CD4-positive, alpha-beta T cell treated with Interleukin-17A for 1 hour (primary cell): ENCODE measurements around the gene PBX4.
A peak's percentile ranks its signal among the peaks of the same experiment; 100 is the strongest.
"Not testable (repeated sequence)": the region's sequence is repeated elsewhere in the genome, so short reads cannot be mapped to it uniquely, and the experiment has no call there.

Experiments
- DNase-seq: peaks from one replicate; pipeline ENCODE4 v3.0.0-alpha.2; 2020

The PBX4 gene

GRCh38 chr19:19618219-19619051, at the start of gene PBX4:
Gene PBX4 (minus strand): TSS chr19:19618687. CDS start chr19:19618629, 58 bp downstream.
- DNase-seq = peak; percentile 99

DNA sequence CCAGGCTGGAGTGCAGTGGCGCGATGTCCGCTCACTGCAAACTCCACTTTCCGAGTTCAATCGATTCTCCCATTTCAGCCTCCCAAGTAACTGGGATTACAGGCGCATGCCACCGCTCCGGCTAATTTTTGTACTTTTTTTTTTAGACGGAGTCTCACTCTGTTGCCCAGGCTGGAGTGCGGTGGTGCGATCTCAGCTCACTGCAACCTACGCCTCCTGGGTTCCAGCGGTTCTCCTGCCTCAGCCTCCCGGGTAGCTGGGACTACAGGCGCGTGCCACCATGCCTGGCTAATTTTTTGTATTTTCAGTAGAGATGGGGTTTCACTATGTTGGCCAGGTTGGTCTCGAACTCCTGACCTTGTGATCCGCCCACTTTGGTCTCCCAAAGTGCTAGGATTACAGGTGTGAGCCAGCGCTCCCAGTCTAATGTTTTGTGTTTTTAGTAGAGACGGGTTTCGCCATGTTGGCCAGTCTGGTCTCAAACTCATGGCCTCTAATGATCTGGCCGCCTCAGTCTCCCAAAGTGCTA, 47.0 kb upstream of the PBX4 start:
- DNase-seq = not testable (repeated sequence)

DNA sequence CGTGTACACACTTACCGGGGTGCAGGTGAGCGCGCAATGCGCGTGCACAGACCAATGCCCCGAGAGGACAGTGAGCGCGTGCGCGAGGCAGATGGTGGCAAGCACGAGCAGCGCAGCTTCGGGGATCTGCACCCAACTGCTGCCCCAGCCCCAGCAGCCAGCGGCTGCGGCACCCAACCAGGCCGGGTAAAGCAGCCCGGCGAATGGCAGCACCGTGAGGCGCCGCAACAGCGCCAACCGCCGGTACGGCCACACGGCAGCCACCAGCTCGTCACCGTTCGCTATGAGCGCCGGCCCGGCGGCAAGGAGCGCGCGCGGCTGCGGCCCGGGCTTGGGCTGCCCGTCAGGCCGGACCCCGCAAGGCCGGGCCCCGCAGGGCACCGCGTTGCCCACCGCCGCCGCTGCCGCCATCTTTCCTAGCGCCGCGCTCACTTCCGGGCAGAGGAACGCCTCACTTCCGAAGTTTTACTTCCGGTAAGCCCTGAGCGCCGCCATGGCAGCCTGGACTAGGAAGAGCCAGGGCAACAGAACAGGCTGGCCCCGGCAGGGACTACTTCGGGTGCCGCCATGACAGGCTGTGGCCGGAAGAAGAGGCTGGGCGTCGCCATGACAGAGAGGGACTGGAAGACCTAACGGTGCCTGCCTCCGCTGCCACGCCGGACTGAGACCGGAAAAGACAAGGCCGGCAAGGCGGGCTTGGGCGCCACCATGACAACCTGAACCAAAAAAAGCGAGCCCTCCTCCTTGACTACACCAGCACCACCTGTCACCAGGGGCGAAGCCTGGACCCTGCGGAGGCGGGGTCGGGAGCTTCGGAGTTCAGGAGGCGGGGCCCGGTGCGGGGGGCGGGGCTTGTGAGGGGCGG, 45.0 kb upstream of the PBX4 start, which contains the start of gene ATP13A1:
ATP13A1 (minus strand) TSS at position 421 of the 865 bp plus-strand sequence; CDS start at position 411, 10 bp downstream.
- DNase-seq = peak; percentile 98

DNA sequence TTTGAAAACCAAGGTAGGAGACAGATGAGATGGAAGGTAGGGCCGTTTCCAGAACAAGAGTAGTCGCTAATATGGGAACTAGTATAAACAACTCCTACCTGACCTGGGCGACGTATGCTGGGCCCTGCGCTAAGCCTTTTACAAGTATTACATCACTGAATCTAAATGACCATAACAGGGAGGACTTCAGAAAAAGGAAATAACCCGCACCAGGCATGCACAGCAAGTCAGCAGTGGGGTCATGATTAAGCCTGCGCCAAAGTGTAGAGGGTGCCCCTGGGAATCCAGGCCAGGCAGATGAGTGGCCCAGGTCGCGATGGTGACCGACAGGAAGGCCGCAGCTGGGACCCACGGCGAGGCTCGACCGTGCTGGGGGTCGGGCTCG, 44.4 kb upstream of the PBX4 start:
- no peak for DNase-seq

GRCh38 chr19:19662344-19662743, 43.9 kb upstream of the PBX4 start:
- DNase-seq = peak; percentile 13

- DNase-seq = peak; percentile 75
Measured at GRCh38 chr19:19661675-19662251, 43.3 kb upstream of the PBX4 start.

GRCh38 chr19:19661141-19661674, 42.7 kb upstream of the PBX4 start:
- DNase-seq = no peak

DNA sequence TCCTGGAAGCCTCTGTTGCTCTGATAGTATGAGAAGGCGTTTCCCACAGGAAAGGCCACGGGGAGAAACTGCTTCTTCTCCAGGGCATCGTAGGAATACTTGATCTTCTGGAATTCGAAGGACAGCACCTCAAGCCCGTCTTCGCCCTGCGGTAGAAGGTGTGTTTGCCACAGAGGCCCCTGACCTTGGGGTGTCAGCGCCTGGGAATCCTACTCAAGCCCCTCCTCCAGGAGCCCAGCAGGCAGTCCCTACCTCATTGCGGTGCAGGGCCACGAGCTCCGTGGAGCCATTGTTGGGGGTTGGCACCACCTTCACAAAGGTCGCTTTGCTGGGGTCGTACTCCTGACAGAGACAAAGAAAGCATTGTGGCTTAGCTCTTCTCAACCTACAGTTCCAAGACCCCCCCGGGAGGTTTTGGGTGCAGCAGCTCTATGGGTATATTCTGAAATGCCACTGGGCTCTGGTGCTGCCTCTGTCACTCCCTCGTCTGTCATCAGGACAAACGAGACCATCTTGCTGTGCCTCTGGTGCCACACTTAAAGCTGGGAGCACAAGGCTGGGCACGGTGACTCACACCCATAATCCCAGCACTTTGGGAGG, 41.3 kb upstream of the PBX4 start:
- no peak for DNase-seq

- DNase-seq = no peak
Measured at GRCh38 chr19:19657397-19657783, 38.9 kb upstream of the PBX4 start.

DNA sequence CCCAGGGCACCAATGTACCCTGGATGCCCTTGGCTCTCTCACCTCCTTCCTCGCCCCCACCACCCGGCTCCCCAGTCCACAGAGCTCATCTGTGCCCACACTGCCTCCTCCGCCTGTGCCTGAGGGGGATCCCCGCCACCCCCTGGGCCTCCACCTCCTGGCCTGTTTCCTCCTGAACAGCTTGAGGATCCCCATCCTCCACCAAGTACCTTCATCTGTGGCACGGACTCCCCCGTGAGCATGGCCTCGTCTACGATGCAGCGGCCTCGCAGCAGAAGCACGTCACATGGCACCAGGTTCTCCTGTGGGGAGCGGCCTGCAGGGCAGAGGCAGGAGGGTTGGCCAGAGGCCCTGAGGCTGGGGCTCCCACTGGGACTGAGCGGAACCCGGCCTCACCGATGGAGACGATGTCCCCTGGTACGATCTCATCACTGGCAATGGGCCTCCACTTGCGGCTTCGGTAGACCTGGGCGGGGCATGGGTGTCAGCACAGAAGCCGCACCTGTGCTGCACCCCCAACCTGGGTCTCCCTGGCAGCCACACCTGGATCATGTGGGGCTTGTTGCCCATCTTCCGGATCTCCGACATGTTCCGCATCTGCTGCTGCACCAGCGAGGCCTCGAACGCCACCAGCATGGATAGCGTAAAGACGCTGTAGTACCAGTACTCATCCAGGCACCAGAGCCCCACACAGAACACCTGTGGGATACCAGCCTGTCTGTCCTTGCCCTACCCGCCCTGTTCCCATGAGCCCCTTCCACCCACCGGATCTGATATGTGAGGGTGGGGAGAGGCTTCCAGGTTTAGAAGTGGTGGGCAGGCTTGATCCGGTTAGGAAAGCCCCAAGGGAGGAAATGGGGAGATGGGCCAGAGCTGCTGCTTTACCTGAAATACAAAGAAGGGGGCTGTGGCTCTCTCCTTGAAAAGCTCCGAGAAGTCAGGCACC, 38.2 kb upstream of the PBX4 start:
- DNase-seq = no peak

DNA sequence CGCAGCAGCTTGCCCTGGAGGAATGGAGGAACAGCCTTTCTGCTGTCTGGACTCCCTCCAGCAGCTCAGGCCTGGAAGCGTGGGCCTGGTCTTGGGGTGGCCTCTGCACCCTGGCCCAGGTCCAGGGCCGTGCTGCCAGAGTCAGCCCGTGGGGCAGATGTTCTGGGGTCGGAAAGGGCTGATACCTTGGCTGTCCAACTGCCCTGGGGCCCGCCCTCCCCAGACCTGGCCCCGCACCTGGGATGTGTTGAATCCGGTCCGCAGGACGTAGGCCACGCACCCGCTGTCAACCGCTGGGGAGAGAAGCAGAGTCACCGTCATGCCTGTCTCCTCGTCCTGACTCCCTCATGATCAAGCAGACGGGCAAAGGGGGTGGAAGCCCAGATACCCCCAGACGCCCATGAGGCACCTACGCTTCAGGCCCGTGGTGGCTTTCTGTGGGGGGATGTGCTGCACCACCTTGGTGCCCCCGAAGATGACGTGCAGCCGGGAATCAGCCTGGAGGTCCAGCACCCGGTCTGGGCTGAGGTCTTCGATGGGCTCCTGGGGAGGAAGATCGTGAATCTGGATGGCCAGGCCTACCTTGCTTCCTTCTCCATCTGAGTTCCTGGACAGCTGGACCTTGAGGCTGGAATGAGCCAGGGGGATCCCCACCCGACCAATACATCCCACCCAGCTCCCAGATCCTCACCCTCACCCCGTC, 37.3 kb upstream of the PBX4 start:
- no peak for DNase-seq

GRCh38 chr19:19655051-19655594, 36.6 kb upstream of the PBX4 start:
- no peak for DNase-seq

- no peak for DNase-seq
Measured at GRCh38 chr19:19654441-19654840, 36.0 kb upstream of the PBX4 start.

GRCh38 chr19:19653597-19654147, 35.2 kb upstream of the PBX4 start:
- no peak for DNase-seq

- no peak for DNase-seq
Measured at GRCh38 chr19:19652482-19653295, 34.2 kb upstream of the PBX4 start.

DNA sequence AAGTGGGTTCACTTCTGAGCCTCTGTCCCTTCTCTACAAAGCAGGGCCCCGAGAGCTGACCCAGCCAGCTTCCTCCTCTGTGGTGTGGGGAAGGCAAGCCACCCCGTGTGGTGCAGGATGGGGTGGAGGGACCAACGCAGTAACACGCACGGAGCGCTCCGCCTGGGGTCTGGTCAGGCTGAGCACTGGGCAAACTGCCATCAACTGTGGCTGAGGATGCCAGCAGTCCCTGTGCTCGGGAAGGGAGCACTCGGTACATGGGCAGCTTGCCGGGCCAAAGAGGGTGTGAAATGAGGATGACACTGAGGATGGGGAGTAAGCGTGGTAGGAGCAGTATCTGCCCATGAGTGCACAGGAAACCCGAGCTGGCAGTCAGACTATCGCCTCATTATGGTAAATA, 32.6 kb upstream of the PBX4 start:
- DNase-seq = no peak

GRCh38 chr19:19650331-19650730, 31.8 kb upstream of the PBX4 start:
- DNase-seq = no peak

- no peak for DNase-seq
Measured at GRCh38 chr19:19649580-19649995, 31.1 kb upstream of the PBX4 start.

DNA sequence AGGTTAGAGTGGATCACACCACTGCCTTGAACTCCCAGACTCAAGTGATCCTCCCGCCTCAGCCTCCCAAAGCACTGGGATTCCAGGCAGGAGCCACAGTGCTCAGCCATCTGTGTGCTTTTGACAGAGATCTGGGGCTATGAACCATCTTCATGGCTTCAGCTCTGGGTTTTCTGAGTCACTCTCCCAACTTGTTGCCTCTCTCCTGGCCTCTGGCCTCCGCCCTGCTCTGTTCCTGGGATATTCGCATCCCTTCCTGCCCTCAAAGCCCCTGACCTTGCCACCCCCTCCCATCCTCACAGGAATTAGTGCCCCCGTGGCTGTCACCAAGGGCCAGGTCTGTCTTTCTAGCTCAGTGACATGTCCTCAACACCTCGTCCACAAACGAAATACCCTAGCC, 30.7 kb upstream of the PBX4 start:
- no peak for DNase-seq
